DMS153 (cell line): ENCODE measurements around the gene NRROS.
A peak's percentile ranks its signal among the peaks of the same experiment; 100 is the strongest.

Experiments used
- DNase-seq: peaks from one replicate; lab custom pipeline; 2025; lab: John Stamatoyannopoulos, UW

NRROS gene

GRCh38 chr3:196650740-196651311 lies 11.3 kb downstream of the NRROS start:
- DNase-seq, result peak; percentile 44

GRCh38 chr3:196651819-196652218 lies 12.3 kb downstream of the NRROS start:
- no peak for DNase-seq

GRCh38 chr3:196652961-196653795 lies 13.7 kb downstream of the NRROS start:
- DNase-seq, result no peak

GRCh38 chr3:196654006-196654734 lies 14.7 kb downstream of the NRROS start:
- DNase-seq, result no peak

- no peak for DNase-seq
Measured at GRCh38 chr3:196654735-196655090, 15.2 kb downstream of the NRROS start.

GRCh38 chr3:196655496-196655895 lies 16.0 kb downstream of the NRROS start:
- DNase-seq, result no peak

- DNase-seq, result no peak
Measured at GRCh38 chr3:196656213-196656612, 16.7 kb downstream of the NRROS start.

GRCh38 chr3:196659901-196660351 lies 20.4 kb downstream of the NRROS start:
- DNase-seq, result no peak

GRCh38 chr3:196660381-196661166 lies 21.1 kb downstream of the NRROS start:
- peak; percentile 61 for DNase-seq

- no peak for DNase-seq
Measured at GRCh38 chr3:196661400-196661799, 21.9 kb downstream of the NRROS start.

GRCh38 chr3:196662033-196662432 lies 22.5 kb downstream of the NRROS start:
- DNase-seq, result no peak

GRCh38 chr3:196662711-196663571 lies 23.4 kb downstream of the NRROS start:
- DNase-seq, result no peak

GRCh38 chr3:196666001-196666867 lies 26.7 kb downstream of the NRROS start:
- DNase-seq, result peak; percentile 91

- DNase-seq, result no peak
Measured at GRCh38 chr3:196667056-196667825, 27.7 kb downstream of the NRROS start.

- no peak for DNase-seq
Measured at GRCh38 chr3:196670339-196670738, 30.8 kb downstream of the NRROS start.

- no peak for DNase-seq
Measured at GRCh38 chr3:196673632-196674031, 34.1 kb downstream of the NRROS start.

- no peak for DNase-seq
Measured at GRCh38 chr3:196677353-196677752, 37.9 kb downstream of the NRROS start.

GRCh38 chr3:196677931-196678330 lies 38.4 kb downstream of the NRROS start:
- no peak for DNase-seq
